H1 (cell line): ENCODE results near the gene QRICH2. TPM values are rescaled to one million over a fixed set of nuclear protein-coding genes. Genes with fewer than 3 reads are reported as not detected.

Experiments used
- CTCF ChIA-PET: fragments of 300-600 bp; sonication (Branson Sonifier 250); formaldehyde crosslinking; loops from one replicate; lab custom pipeline; 2021; ENCODE audit not compliant: partially characterized antibody; lab: Charles Lee
- POLR2A ChIA-PET: fragments of 300-600 bp; sonication (Branson Sonifier 250); formaldehyde crosslinking; loops from one replicate; lab custom pipeline; 2021; ENCODE audit warnings: inconsistent platforms; ENCODE audit not compliant: partially characterized antibody; lab: Charles Lee
- DNase-seq, 2 experiments: peaks; one replicate each; pipeline versions ENCODE4 v3.0.0 to v3.0.0-alpha.2; 2010 to 2022; ENCODE audit warnings: low spot score in 2 of 2, low read depth in 1 of 2, mixed read lengths in 1 of 2
- FAIRE-seq: peaks from 2 replicates; lab custom pipeline; 2011; peaks lifted over from hg19 to GRCh38; lab: Jason Lieb, UNC
- H2AFZ ChIP-seq: 2 replicates; pipeline ENCODE4 v1.8.1; 2012; ENCODE audit warnings: low read length, inconsistent platforms
- H2AK5ac ChIP-seq: 2 replicates; pipeline ENCODE4 v1.6.1; 2013; ENCODE audit warnings: low read depth, low read length
- H2BK120ac ChIP-seq: replicated peaks from 2 replicates; pipeline ENCODE3; 2013; ENCODE audit warnings: low read depth, low read length, inconsistent platforms
- H2BK12ac ChIP-seq: 2 replicates; pipeline ENCODE4 v1.6.1; 2013; ENCODE audit warnings: low read depth, low read length
- H2BK15ac ChIP-seq: 2 replicates; pipeline ENCODE4 v1.6.1; 2013; ENCODE audit warnings: low read length
- H2BK20ac ChIP-seq: 2 replicates; pipeline ENCODE4 v1.6.1; 2013; ENCODE audit warnings: low read length
- H2BK5ac ChIP-seq: 2 replicates; pipeline ENCODE4 v1.6.1; 2013; ENCODE audit warnings: low read depth, low read length
- H3K14ac ChIP-seq: 2 replicates; pipeline ENCODE4 v1.6.1; 2013; ENCODE audit warnings: inconsistent platforms; ENCODE audit not compliant: insufficient read length
- H3K18ac ChIP-seq: 2 replicates; pipeline ENCODE4 v1.6.1; 2013; ENCODE audit warnings: low read length; ENCODE audit errors: extremely low read depth
- H3K23ac ChIP-seq: 2 replicates; pipeline ENCODE4 v1.6.1; 2013; ENCODE audit warnings: inconsistent platforms; ENCODE audit not compliant: insufficient read length
- H3K23me2 ChIP-seq: 2 replicates; pipeline ENCODE4 v1.6.1; 2013; ENCODE audit warnings: low read depth, low read length
- H3K27ac ChIP-seq: 2 replicates; pipeline ENCODE4 v1.6.1; 2011; ENCODE audit warnings: low read depth, low read length, inconsistent platforms
- H3K27me3 ChIP-seq, 4 experiments: replicated peaks in 1 of 4; 1 replicate in 1 of 4; 2 replicates in 3 of 4; pipeline versions ENCODE4 v1.6.1 to v1.8.1; 2011 to 2013; ENCODE audit warnings: low read length in 3 of 4, mild to moderate bottlenecking in 3 of 4, inconsistent platforms in 2 of 4, mixed read lengths in 2 of 4, moderate library complexity in 1 of 4; ENCODE audit not compliant: control insufficient read depth in 3 of 4, insufficient read depth in 3 of 4; ENCODE audit errors: extremely low read depth in 1 of 4
- H3K36me3 ChIP-seq, 4 experiments: 2 replicates each; pipeline versions ENCODE4 v1.6.1 to v1.8.1; 2011 to 2013; ENCODE audit warnings: mild to moderate bottlenecking in 4 of 4, low read length in 3 of 4, moderate library complexity in 2 of 4, control low read depth in 1 of 4, inconsistent platforms in 1 of 4; ENCODE audit not compliant: insufficient read depth in 4 of 4, control insufficient read depth in 2 of 4
- H3K4ac ChIP-seq: replicated peaks from 2 replicates; pipeline ENCODE3; 2013; ENCODE audit warnings: low read length, low read depth, mixed read lengths, inconsistent platforms; ENCODE audit not compliant: insufficient read length
- H3K4me1 ChIP-seq, 4 experiments: replicated peaks in 1 of 4; 1 replicate in 1 of 4; 2 replicates in 3 of 4; pipeline versions ENCODE4 v1.6.1 to v1.8.1; 2011 to 2013; ENCODE audit warnings: low read length in 3 of 4, inconsistent platforms in 2 of 4, mixed read lengths in 1 of 4; ENCODE audit not compliant: insufficient read depth in 4 of 4, control insufficient read depth in 3 of 4
- H3K4me2 ChIP-seq, 2 experiments: 2 replicates each; pipeline versions ENCODE4 v1.6.1 to v1.8.1; 2011 to 2013; ENCODE audit warnings: low read depth in 2 of 2, low read length in 2 of 2, control low read depth in 1 of 2, inconsistent platforms in 1 of 2, mild to moderate bottlenecking in 1 of 2; ENCODE audit not compliant: insufficient read depth in 1 of 2
- H3K4me3 ChIP-seq, 4 experiments: fragments of 200-600, 300-600 bp in 1 of 4; sonication (generic), shearing (Covaris generic), sonication (Bioruptor Twin) in 1 of 4; 2 replicates each; pipeline versions ENCODE4 v1.5.1 to v1.8.1; 2011 to 2016; ENCODE audit warnings: low read length in 4 of 4, low read depth in 3 of 4, control low read depth in 2 of 4, inconsistent platforms in 2 of 4, mild to moderate bottlenecking in 2 of 4, mixed read lengths in 1 of 4, moderate library complexity in 1 of 4; ENCODE audit not compliant: insufficient read depth in 2 of 4; ENCODE audit errors: extremely low read depth in 1 of 4
- H3K56ac ChIP-seq: replicated peaks from 2 replicates; pipeline ENCODE3; 2013; ENCODE audit warnings: low read depth, mild to moderate bottlenecking, mixed read lengths, low read length, inconsistent platforms; ENCODE audit not compliant: insufficient read length
- H3K79me1 ChIP-seq: 2 replicates; pipeline ENCODE4 v1.6.1; 2013; ENCODE audit warnings: low read depth, low read length, control low read depth
- H3K79me2 ChIP-seq, 2 experiments: 2 replicates each; pipeline versions ENCODE4 v1.6.1 to v1.8.1; 2012 to 2013; ENCODE audit warnings: low read length in 2 of 2, mild to moderate bottlenecking in 2 of 2, inconsistent platforms in 1 of 2; ENCODE audit not compliant: insufficient read depth in 2 of 2, control insufficient read depth in 1 of 2
- H3K9ac ChIP-seq, 4 experiments: replicated peaks in 1 of 4; 1 replicate in 1 of 4; 2 replicates in 3 of 4; pipeline versions ENCODE4 v1.6.1 to v1.8.1; 2011 to 2013; ENCODE audit warnings: low read depth in 3 of 4, low read length in 3 of 4, control low read depth in 2 of 4, mild to moderate bottlenecking in 2 of 4, moderate library complexity in 2 of 4, inconsistent platforms in 1 of 4; ENCODE audit errors: extremely low read depth in 1 of 4
- H3K9me3 ChIP-seq, 2 experiments: 2 replicates each; pipeline versions ENCODE4 v1.6.1 to v1.8.1; 2012 to 2013; ENCODE audit warnings: mild to moderate bottlenecking in 2 of 2, moderate library complexity in 2 of 2, control low read depth in 1 of 2, inconsistent platforms in 1 of 2, low read depth in 1 of 2, low read length in 1 of 2, mixed read lengths in 1 of 2; ENCODE audit not compliant: insufficient read depth in 2 of 2
- H4K20me1 ChIP-seq, 2 experiments: replicated peaks in 1 of 2; 2 replicates each; pipeline versions ENCODE3 to v1.8.1; 2011 to 2013; ENCODE audit warnings: inconsistent platforms in 2 of 2, low read length in 2 of 2, mild to moderate bottlenecking in 1 of 2; ENCODE audit not compliant: insufficient read depth in 2 of 2, control insufficient read depth in 1 of 2
- H4K5ac ChIP-seq: 2 replicates; pipeline ENCODE4 v1.6.1; 2013; ENCODE audit warnings: low read length, low read depth, mixed read lengths, inconsistent platforms; ENCODE audit not compliant: insufficient read length
- H4K8ac ChIP-seq: 2 replicates; pipeline ENCODE4 v1.8.0; 2013; ENCODE audit warnings: mild to moderate bottlenecking, moderate library complexity, low read length, inconsistent platforms; ENCODE audit not compliant: insufficient read depth; ENCODE audit errors: extremely low read depth
- H4K91ac ChIP-seq: replicated peaks from 2 replicates; pipeline ENCODE3; 2013; ENCODE audit warnings: low read length, mixed read lengths, inconsistent platforms; ENCODE audit not compliant: insufficient read length
- SIN3A ChIP-seq, 2 experiments: IDR thresholded peaks in 1 of 2; conservative IDR thresholded peaks in 1 of 2; 2 replicates each; pipeline ENCODE4 v1.6.1; 2011 to 2012; ENCODE audit warnings: low read length in 2 of 2, improper control_type of control experiment in 1 of 2, low read depth in 1 of 2, mild to moderate bottlenecking in 1 of 2
- WGBS, 2 experiments: shearing (Covaris generic) in 1 of 2; methylation state at CpG; one replicate each; pipeline versions ENCODE4 v1.1.6 to v1.1.7; 2013 to 2015; ENCODE audit warnings: low lambda C conversion rate in 2 of 2, mixed read lengths in 2 of 2, inconsistent platforms in 1 of 2, low coverage in 1 of 2, missing lambda C conversion rate in 1 of 2; ENCODE audit not compliant: insufficient replicate concordance in 2 of 2, insufficient coverage in 1 of 2, insufficient read length in 1 of 2; ENCODE audit errors: extremely low coverage in 1 of 2, missing lambda C conversion rate in 1 of 2; 5-methylcytosine and 5-hydroxymethylcytosine counted together
- polyA plus RNA-seq, 7 experiments: library from polyadenylated mRNA; depleted of rRNA in 3 of 7; stranded (reverse) in 5 of 7; unstranded in 2 of 7; fragments of >200 nt in 5 of 7; fragments of 200-250 nt in 2 of 7; gene quantifications; 1 replicate in 5 of 7; 2 replicates in 1 of 7; 4 replicates in 1 of 7; pipeline versions ENCODE4 v1.2.1 to v1.2.3, GENCODE V29; 2011 to 2013; ENCODE audit warnings: missing spikeins in 2 of 7, mixed read lengths in 2 of 7
- total RNA-seq: library from RNA; stranded (reverse); fragmentation: NEBNext Ultra II Directional; extraction: Animal tissue kit (Norgen Biotek cat#: 25700); gene quantifications from 2 replicates; pipeline ENCODE4 v1.2.1, GENCODE V29; 2021

QRICH2 gene
- total and polyA plus RNA-seq, 2 of the 8 experiments (the other 6 are each of a cell fraction or from before 2014, with no cell fraction given): 2.8 to 3.8 TPM

GRCh38 chr17:76264425-76264754 lies 43.7 kb downstream of the QRICH2 start:
- H4K20me1 ChIP-seq: no peaks in the 10 kb centered on the region
- H3K4me2 ChIP-seq: peak overlapping the region; percentile 26 to 48
- H3K23me2 ChIP-seq: no peaks in the 10 kb centered on the region
- peaks cover 2% of the 10 kb centered on the region; the same call in 1 of the 2 replicates for H3K79me1 ChIP-seq
- no peak for DNase-seq
- no peak overlapping the region for H2BK5ac ChIP-seq
- no peak for FAIRE-seq
- H3K56ac ChIP-seq: no peak overlapping the region
- POLR2A ChIA-PET: interaction anchor here (0.7 to 1.6 kb wide), 11 partner anchors 8 to 161 kb away, joined by 3 to 6 read pairs (median 4); partner anchors contain the start of gene EXOC7
- H4K5ac ChIP-seq: no peak overlapping the region
- H4K91ac ChIP-seq: no peak overlapping the region
- no peak overlapping the region for H3K4ac ChIP-seq
- H2BK120ac ChIP-seq: no peak overlapping the region
- no peak overlapping the region for H2AK5ac ChIP-seq
- H3K79me2 ChIP-seq: peaks cover 3 to 21% of the 10 kb centered on the region in 2 experiments; a peak in 3 of 4 replicates
- peaks cover 5 to 11% (median 7%) of the 10 kb centered on the region in 4 experiments for H3K4me1 ChIP-seq
- no peaks in the 10 kb centered on the region for H3K36me3 ChIP-seq
- H3K23ac ChIP-seq: no peak overlapping the region
- peak overlapping the region in 2 of 4 experiments; percentile 9 to 50; a peak in 3 of 8 replicates for H3K4me3 ChIP-seq
- no peak overlapping the region for H2BK20ac ChIP-seq
- H3K27me3 ChIP-seq: no peaks in the 10 kb centered on the region; a peak in 1 of 7 replicates
- H4K8ac ChIP-seq: no peak overlapping the region
- CTCF ChIA-PET: interaction anchor here (0.7 to 4.4 kb wide), 4 partner anchors 10 to 140 kb away, joined by 3 to 35 read pairs (median 5); no protein-coding TSS in a partner anchor
- no peak overlapping the region for H3K27ac ChIP-seq
- H3K18ac ChIP-seq: no peak overlapping the region
- H2BK12ac ChIP-seq: no peak overlapping the region
- H2AFZ ChIP-seq: no peak overlapping the region
- no peak overlapping the region for H2BK15ac ChIP-seq
- no peak overlapping the region for H3K14ac ChIP-seq
- H3K9ac ChIP-seq: no peak overlapping the region; a peak in 2 of 7 replicates
- no peaks in the 10 kb centered on the region for H3K9me3 ChIP-seq
- WGBS, 2 experiments: 69% methylated on average over 9 of the region's 9 CpGs; no CpG with 5 or more reads in 1 of the 2 experiments
- no peak for TF ChIP-seq SIN3A (conservative IDR thresholded peaks at IDR 0.05 in 1 of 2, IDR thresholded peaks at IDR 0.05 in 1 of 2; ENCODE audit: low read depth in 1 of 2, low read length in 2 of 2)
